ENCODE measurements around the gene LARGE2. TPM values are rescaled to one million over a fixed set of nuclear protein-coding genes. Genes with fewer than 3 reads are reported as not detected.

Gene LARGE2
- total and polyA plus RNA-seq, 2 experiments from 2014 or later, result 89.8 to 107 TPM

- H3K9me2 ChIP-seq (ENCODE audit: insufficient read depth), result no peaks in the 10 kb centered on the region
- no peaks in the 10 kb centered on the region for H3K4me1 ChIP-seq (ENCODE audit: insufficient read depth)
Observed at GRCh38 chr11:45968901-45969300, 46.4 kb downstream of the LARGE2 start.

More at GRCh38 chr11:45968901-45969300, 46.4 kb downstream of the LARGE2 start:
- Histone ChIP-seq H2AFZ (no peak overlapping the region), H3F3A (replicated peaks; ENCODE audit: low read depth) (no peaks in the 10 kb centered on the region), H3K4me3 (no peak overlapping the region), H3K27me3 (ENCODE audit: insufficient read depth) (no peaks in the 10 kb centered on the region), H3K27ac (ENCODE audit: low read depth) (no peak overlapping the region), H3K4me2 (no peak overlapping the region), H3K36me3 (ENCODE audit: insufficient read depth) (no peaks in the 10 kb centered on the region), H3K79me2 (replicated peaks; ENCODE audit: insufficient read depth) (no peaks in the 10 kb centered on the region), H4K20me1 (replicated peaks; ENCODE audit: insufficient read depth) (no peaks in the 10 kb centered on the region)
- H3K36me3 Mint-ChIP-seq (ENCODE audit: low read depth), result peaks cover 10% of the 10 kb centered on the region
- no peaks in the 10 kb centered on the region for H3K4me1 Mint-ChIP-seq
- 0 out of 2 replicates have a peak overlapping the region, but pooled peaks have one; percentile 5 for H3K27ac Mint-ChIP-seq
- no peaks in the 10 kb centered on the region for H3K27me3 Mint-ChIP-seq (ENCODE audit: insufficient read depth, low read depth, poor library complexity)
- ATAC-seq (no peak), DNase-seq (ENCODE audit: low spot score) (no peak)
- H3K9me3 Mint-ChIP-seq, result no peaks in the 10 kb centered on the region
- TF ChIP-seq POLR2AphosphoS5 (IDR thresholded peaks at IDR 0.05; ENCODE audit: low read depth), result no peak
- no peak for TF ChIP-seq NANOG (IDR thresholded peaks at IDR 0.05; ENCODE audit: borderline replicate concordance)
- TF ChIP-seq ZNF114 (CRISPR knock-in tag; IDR thresholded peaks at IDR 0.05), result no peak
- TF ChIP-seq, protein P1, sequence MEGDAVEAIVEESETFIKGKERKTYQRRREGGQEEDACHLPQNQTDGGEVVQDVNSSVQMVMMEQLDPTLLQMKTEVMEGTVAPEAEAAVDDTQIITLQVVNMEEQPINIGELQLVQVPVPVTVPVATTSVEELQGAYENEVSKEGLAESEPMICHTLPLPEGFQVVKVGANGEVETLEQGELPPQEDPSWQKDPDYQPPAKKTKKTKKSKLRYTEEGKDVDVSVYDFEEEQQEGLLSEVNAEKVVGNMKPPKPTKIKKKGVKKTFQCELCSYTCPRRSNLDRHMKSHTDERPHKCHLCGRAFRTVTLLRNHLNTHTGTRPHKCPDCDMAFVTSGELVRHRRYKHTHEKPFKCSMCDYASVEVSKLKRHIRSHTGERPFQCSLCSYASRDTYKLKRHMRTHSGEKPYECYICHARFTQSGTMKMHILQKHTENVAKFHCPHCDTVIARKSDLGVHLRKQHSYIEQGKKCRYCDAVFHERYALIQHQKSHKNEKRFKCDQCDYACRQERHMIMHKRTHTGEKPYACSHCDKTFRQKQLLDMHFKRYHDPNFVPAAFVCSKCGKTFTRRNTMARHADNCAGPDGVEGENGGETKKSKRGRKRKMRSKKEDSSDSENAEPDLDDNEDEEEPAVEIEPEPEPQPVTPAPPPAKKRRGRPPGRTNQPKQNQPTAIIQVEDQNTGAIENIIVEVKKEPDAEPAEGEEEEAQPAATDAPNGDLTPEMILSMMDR (conservative IDR thresholded peaks at IDR 0.05; ENCODE audit: low read depth in 2 of 2), result no peak
- TF ChIP-seq, protein P2, sequence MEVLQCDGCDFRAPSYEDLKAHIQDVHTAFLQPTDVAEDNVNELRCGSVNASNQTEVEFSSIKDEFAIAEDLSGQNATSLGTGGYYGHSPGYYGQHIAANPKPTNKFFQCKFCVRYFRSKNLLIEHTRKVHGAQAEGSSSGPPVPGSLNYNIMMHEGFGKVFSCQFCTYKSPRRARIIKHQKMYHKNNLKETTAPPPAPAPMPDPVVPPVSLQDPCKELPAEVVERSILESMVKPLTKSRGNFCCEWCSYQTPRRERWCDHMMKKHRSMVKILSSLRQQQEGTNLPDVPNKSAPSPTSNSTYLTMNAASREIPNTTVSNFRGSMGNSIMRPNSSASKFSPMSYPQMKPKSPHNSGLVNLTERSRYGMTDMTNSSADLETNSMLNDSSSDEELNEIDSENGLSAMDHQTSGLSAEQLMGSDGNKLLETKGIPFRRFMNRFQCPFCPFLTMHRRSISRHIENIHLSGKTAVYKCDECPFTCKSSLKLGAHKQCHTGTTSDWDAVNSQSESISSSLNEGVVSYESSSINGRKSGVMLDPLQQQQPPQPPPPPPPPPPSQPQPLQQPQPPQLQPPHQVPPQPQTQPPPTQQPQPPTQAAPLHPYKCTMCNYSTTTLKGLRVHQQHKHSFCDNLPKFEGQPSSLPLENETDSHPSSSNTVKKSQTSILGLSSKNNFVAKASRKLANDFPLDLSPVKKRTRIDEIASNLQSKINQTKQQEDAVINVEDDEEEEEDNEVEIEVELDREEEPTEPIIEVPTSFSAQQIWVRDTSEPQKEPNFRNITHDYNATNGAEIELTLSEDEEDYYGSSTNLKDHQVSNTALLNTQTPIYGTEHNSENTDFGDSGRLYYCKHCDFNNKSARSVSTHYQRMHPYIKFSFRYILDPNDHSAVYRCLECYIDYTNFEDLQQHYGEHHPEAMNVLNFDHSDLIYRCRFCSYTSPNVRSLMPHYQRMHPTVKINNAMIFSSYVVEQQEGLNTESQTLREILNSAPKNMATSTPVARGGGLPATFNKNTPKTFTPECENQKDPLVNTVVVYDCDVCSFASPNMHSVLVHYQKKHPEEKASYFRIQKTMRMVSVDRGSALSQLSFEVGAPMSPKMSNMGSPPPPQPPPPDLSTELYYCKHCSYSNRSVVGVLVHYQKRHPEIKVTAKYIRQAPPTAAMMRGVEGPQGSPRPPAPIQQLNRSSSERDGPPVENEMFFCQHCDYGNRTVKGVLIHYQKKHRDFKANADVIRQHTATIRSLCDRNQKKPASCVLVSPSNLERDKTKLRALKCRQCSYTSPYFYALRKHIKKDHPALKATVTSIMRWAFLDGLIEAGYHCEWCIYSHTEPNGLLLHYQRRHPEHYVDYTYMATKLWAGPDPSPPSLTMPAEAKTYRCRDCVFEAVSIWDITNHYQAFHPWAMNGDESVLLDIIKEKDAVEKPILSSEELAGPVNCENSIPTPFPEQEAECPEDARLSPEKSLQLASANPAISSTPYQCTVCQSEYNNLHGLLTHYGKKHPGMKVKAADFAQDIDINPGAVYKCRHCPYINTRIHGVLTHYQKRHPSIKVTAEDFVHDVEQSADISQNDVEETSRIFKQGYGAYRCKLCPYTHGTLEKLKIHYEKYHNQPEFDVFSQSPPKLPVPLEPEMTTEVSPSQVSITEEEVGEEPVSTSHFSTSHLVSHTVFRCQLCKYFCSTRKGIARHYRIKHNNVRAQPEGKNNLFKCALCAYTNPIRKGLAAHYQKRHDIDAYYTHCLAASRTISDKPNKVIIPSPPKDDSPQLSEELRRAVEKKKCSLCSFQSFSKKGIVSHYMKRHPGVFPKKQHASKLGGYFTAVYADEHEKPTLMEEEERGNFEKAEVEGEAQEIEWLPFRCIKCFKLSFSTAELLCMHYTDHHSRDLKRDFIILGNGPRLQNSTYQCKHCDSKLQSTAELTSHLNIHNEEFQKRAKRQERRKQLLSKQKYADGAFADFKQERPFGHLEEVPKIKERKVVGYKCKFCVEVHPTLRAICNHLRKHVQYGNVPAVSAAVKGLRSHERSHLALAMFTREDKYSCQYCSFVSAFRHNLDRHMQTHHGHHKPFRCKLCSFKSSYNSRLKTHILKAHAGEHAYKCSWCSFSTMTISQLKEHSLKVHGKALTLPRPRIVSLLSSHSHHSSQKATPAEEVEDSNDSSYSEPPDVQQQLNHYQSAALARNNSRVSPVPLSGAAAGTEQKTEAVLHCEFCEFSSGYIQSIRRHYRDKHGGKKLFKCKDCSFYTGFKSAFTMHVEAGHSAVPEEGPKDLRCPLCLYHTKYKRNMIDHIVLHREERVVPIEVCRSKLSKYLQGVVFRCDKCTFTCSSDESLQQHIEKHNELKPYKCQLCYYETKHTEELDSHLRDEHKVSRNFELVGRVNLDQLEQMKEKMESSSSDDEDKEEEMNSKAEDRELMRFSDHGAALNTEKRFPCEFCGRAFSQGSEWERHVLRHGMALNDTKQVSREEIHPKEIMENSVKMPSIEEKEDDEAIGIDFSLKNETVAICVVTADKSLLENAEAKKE (CRISPR knock-in tag; IDR thresholded peaks at IDR 0.05), result no peak
- no peak for TF ChIP-seq STAT1 (IDR thresholded peaks at IDR 0.05; ENCODE audit: unreplicated experiment)
- TF ChIP-seq EZH2phosphoT487 (IDR thresholded peaks at IDR 0.05; ENCODE audit: unreplicated experiment), result no peak
- no peak for TF ChIP-seq ETS1 (IDR thresholded peaks at IDR 0.05)
- TF ChIP-seq REST (IDR thresholded peaks at IDR 0.05; ENCODE audit: unreplicated experiment), result no peak
- TF ChIP-seq ZNF331 (CRISPR knock-in tag; IDR thresholded peaks at IDR 0.05; ENCODE audit: low read depth), result no peak
- TF ChIP-seq JUNB (IDR thresholded peaks at IDR 0.05; ENCODE audit: unreplicated experiment), result no peak
- TF ChIP-seq EZH2 (IDR thresholded peaks at IDR 0.05; ENCODE audit: low read depth, unreplicated experiment), result no peak
- TF ChIP-seq CREB1 (CRISPR knock-in tag; IDR thresholded peaks at IDR 0.05; ENCODE audit: low read depth), result no peak
- H3K4me3 Mint-ChIP-seq, result no peak overlapping the region
